Endothelial cell (in vitro differentiated cells): ENCODE measurements around the gene DGKB. TPM values are rescaled to one million over a fixed set of nuclear protein-coding genes. Genes with fewer than 3 reads are reported as not detected.

Source experiments
- DNase-seq: peaks from one replicate; pipeline ENCODE4 v3.0.0; 2021; ENCODE audit warnings: low spot score
- H3K27ac Mint-ChIP-seq: one replicate; pipeline ENCODE4 v1.8.0; 2021; ENCODE audit warnings: mixed read lengths, inconsistent platforms; ENCODE audit not compliant: unreplicated experiment
- H3K27me3 Mint-ChIP-seq: one replicate; pipeline ENCODE4 v1.8.0; 2021; ENCODE audit warnings: mild to moderate bottlenecking, moderate library complexity, mixed read lengths, inconsistent platforms; ENCODE audit not compliant: unreplicated experiment
- H3K36me3 Mint-ChIP-seq: one replicate; pipeline ENCODE4 v1.8.0; 2021; ENCODE audit warnings: mild to moderate bottlenecking, low read depth, mixed read lengths, inconsistent platforms; ENCODE audit not compliant: unreplicated experiment
- H3K4me1 Mint-ChIP-seq: one replicate; pipeline ENCODE4 v1.8.0; 2021; ENCODE audit warnings: mild to moderate bottlenecking, mixed read lengths, inconsistent platforms; ENCODE audit not compliant: unreplicated experiment
- H3K4me3 Mint-ChIP-seq: one replicate; pipeline ENCODE4 v1.8.0; 2021; ENCODE audit warnings: mild to moderate bottlenecking, mixed read lengths, inconsistent platforms; ENCODE audit not compliant: unreplicated experiment
- H3K9me3 Mint-ChIP-seq: one replicate; pipeline ENCODE4 v1.8.0; 2021; ENCODE audit warnings: mixed read lengths, inconsistent platforms; ENCODE audit not compliant: unreplicated experiment
- total RNA-seq: library from RNA; stranded (reverse); fragmentation: NEBNext Ultra II Directional; extraction: Animal tissue kit (Norgen Biotek cat#: 25700); gene quantifications from one replicate; pipeline ENCODE4 v1.2.1, GENCODE V29; 2021; ENCODE audit not compliant: unreplicated experiment
- TF ChIP-seq, protein P1 (sequence below): fragments of 200-600 bp; sonication (generic); IDR thresholded peaks from one replicate; pipeline ENCODE4 v1.5.0; 2021; ENCODE audit warnings: antibody characterized with exemption; ENCODE audit not compliant: unreplicated experiment

Gene DGKB
- total RNA-seq, 1 donor from 2014 or later = 0.46 TPM

GRCh38 chr7:14115701-14116100, 786.9 kb downstream of the DGKB start:
- Mint-ChIP-seq H3K4me3 (no peak overlapping the region), H3K27ac (no peak overlapping the region), H3K36me3 (no peaks in the 10 kb centered on the region), H3K4me1 (no peaks in the 10 kb centered on the region), H3K27me3 (no peaks in the 10 kb centered on the region), H3K9me3 (no peaks in the 10 kb centered on the region)
- TF ChIP-seq, protein P1, sequence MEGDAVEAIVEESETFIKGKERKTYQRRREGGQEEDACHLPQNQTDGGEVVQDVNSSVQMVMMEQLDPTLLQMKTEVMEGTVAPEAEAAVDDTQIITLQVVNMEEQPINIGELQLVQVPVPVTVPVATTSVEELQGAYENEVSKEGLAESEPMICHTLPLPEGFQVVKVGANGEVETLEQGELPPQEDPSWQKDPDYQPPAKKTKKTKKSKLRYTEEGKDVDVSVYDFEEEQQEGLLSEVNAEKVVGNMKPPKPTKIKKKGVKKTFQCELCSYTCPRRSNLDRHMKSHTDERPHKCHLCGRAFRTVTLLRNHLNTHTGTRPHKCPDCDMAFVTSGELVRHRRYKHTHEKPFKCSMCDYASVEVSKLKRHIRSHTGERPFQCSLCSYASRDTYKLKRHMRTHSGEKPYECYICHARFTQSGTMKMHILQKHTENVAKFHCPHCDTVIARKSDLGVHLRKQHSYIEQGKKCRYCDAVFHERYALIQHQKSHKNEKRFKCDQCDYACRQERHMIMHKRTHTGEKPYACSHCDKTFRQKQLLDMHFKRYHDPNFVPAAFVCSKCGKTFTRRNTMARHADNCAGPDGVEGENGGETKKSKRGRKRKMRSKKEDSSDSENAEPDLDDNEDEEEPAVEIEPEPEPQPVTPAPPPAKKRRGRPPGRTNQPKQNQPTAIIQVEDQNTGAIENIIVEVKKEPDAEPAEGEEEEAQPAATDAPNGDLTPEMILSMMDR = no peak
- DNase-seq = no peak

DNA sequence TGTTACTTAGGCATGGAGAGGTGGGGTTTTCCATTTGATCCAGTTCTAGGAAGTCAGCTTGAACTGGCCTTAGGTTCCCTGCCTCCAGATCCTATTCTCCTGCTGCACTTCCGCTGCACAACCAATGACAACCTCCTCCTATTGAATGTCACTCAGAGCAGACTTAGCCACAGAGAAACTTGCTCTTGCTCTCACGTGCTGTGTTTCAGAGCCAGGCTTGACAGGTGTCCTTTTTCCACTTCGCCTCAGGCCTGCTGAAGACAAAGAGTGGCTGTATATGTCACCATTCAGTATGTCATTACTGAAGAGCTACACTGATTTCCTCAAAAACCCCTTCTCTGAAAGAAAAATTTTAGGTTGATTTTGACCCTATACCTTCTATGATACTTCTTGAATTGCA, 797.7 kb downstream of the DGKB start:
- Mint-ChIP-seq H3K36me3 (no peaks in the 10 kb centered on the region), H3K27ac (no peak overlapping the region), H3K4me3 (no peak overlapping the region), H3K9me3 (no peaks in the 10 kb centered on the region), H3K4me1 (no peaks in the 10 kb centered on the region), H3K27me3 (peaks cover 1% of the 10 kb centered on the region)
- DNase-seq = no peak
- TF ChIP-seq, protein P1 = no peak

GRCh38 chr7:14096159-14096558, 806.4 kb downstream of the DGKB start:
- H3K9me3 Mint-ChIP-seq = no peaks in the 10 kb centered on the region
- no peak for DNase-seq
- no peak overlapping the region for H3K27ac Mint-ChIP-seq
- H3K4me3 Mint-ChIP-seq = no peak overlapping the region
- peaks cover 1% of the 10 kb centered on the region for H3K27me3 Mint-ChIP-seq
- TF ChIP-seq, protein P1 = no peak
- no peaks in the 10 kb centered on the region for H3K36me3 Mint-ChIP-seq
- no peaks in the 10 kb centered on the region for H3K4me1 Mint-ChIP-seq

DNA sequence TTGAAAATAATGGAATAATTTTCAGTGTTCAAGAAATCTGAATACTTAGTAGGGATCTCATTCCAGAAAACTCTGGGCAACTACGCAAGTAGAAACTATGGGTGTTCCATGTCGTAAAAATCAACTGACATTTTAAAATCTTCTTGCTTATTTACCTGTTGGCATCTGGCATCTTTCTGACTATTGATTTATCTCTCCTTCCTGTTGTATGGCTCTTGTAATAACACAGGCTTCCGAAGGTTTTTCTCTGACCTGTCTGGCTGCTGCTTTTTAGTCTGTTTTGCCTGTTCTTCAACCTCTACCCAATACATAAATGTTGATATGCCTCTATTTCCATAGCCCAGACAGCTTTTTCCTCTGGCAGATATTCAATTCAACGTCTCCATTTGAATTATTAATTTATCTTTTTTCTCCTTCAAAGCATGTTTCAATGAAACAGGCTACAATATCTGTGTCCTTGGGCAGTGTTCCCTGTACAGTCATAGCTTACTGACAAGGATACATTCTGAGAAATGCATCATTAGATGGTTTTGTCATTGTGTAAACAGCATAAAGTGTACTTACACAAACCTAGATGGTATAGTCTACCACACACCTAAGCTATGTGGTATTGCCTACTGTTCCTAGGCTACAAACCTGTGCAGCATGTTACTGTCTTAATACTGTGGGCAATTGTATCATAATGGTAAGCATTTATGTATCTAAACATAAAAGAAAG, 807.2 kb downstream of the DGKB start:
- no peaks in the 10 kb centered on the region for H3K4me1 Mint-ChIP-seq
- no peaks in the 10 kb centered on the region for H3K36me3 Mint-ChIP-seq
- no peak overlapping the region for H3K27ac Mint-ChIP-seq
- H3K9me3 Mint-ChIP-seq = no peaks in the 10 kb centered on the region
- no peak for DNase-seq
- no peak overlapping the region for H3K4me3 Mint-ChIP-seq
- peaks cover under 1% of the 10 kb centered on the region for H3K27me3 Mint-ChIP-seq
- TF ChIP-seq, protein P1 = no peak
